Measurements from ENCODE around the gene SSTR1. TPM values are rescaled to one million over a fixed set of nuclear protein-coding genes. Genes with fewer than 3 reads are reported as not detected.

Gene SSTR1
- total RNA-seq, 1 donor from 2014 or later, result not detected

GRCh38 chr14:38255673-38256532 lies 48.2 kb downstream of the SSTR1 start, which contains the start of gene CLEC14A:
Gene CLEC14A (minus strand): TSS chr14:38256093. CDS start chr14:38256022, 71 bp downstream.
- Mint-ChIP-seq H3K4me3 (ENCODE audit: unreplicated experiment) (peak within 1 kb of the TSS; percentile 38), H3K27me3 (ENCODE audit: unreplicated experiment) (peaks cover 31% of the 10 kb centered on the region), H3K27ac (ENCODE audit: unreplicated experiment) (no peak within 1 kb of the TSS), H3K4me1 (ENCODE audit: unreplicated experiment) (peaks cover 5% of the 10 kb centered on the region), H3K9me3 (ENCODE audit: unreplicated experiment) (no peaks in the 10 kb centered on the region), H3K36me3 (ENCODE audit: unreplicated experiment) (no peaks in the 10 kb centered on the region)
- TF ChIP-seq CTCF (IDR thresholded peaks at IDR 0.05), result no peak
- no peak for DNase-seq (ENCODE audit: extremely low spot score, unreplicated experiment)

DNA sequence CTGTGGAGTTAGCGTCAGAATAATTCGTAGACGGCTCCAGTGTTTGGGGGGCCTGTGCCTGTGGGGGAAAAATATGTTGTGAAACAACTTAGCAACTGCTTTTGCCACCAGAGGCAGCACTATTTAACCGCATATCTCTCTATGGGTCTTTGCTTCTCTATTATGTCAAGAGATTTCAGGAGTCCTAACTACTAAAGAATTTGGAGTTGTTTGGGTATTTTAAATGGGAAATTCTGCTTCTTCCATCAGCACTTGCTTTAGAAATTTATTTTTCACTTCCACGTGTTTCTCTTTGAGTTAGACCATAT lies 48.8 kb downstream of the SSTR1 start:
- Mint-ChIP-seq H3K4me1 (ENCODE audit: unreplicated experiment) (peaks cover 5% of the 10 kb centered on the region), H3K27ac (ENCODE audit: unreplicated experiment) (no peak overlapping the region), H3K4me3 (ENCODE audit: unreplicated experiment) (no peak overlapping the region), H3K36me3 (ENCODE audit: unreplicated experiment) (no peaks in the 10 kb centered on the region), H3K27me3 (ENCODE audit: unreplicated experiment) (peaks cover 29% of the 10 kb centered on the region), H3K9me3 (ENCODE audit: unreplicated experiment) (no peaks in the 10 kb centered on the region)
- DNase-seq (ENCODE audit: extremely low spot score, unreplicated experiment), result no peak
- TF ChIP-seq CTCF (IDR thresholded peaks at IDR 0.05), result peak; percentile 17

DNA sequence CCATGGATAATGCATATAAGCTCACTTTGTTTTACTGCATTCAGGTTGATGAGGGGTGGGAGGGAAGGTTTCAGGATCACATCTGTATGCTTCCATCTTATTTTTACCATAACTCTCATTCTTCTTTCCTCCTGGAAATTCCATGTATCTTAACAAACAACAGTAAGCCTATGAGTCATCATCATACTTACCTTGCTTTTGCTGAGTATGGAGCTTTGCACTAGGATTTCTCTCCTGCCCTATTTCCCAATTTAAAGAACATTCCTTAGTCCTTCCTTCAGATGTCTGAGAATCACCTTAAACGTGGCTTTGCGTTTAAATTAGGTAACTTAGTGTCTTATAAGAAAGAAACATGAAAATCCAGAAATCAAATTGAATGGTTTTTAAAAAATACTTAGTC lies 49.8 kb downstream of the SSTR1 start:
- no peak for TF ChIP-seq CTCF (IDR thresholded peaks at IDR 0.05)
- H3K4me1 Mint-ChIP-seq (ENCODE audit: unreplicated experiment), result peaks cover 5% of the 10 kb centered on the region
- DNase-seq (ENCODE audit: extremely low spot score, unreplicated experiment), result no peak
- no peak overlapping the region for H3K4me3 Mint-ChIP-seq (ENCODE audit: unreplicated experiment)
- H3K36me3 Mint-ChIP-seq (ENCODE audit: unreplicated experiment), result no peaks in the 10 kb centered on the region
- no peak overlapping the region for H3K27ac Mint-ChIP-seq (ENCODE audit: unreplicated experiment)
- peaks cover 8% of the 10 kb centered on the region for H3K9me3 Mint-ChIP-seq (ENCODE audit: unreplicated experiment)
- H3K27me3 Mint-ChIP-seq (ENCODE audit: unreplicated experiment), result peaks cover 26% of the 10 kb centered on the region

- Mint-ChIP-seq H3K4me1 (ENCODE audit: unreplicated experiment) (no peaks in the 10 kb centered on the region), H3K4me3 (ENCODE audit: unreplicated experiment) (no peak overlapping the region), H3K27ac (ENCODE audit: unreplicated experiment) (no peak overlapping the region), H3K9me3 (ENCODE audit: unreplicated experiment) (peaks cover 23% of the 10 kb centered on the region), H3K36me3 (ENCODE audit: unreplicated experiment) (no peaks in the 10 kb centered on the region), H3K27me3 (ENCODE audit: unreplicated experiment) (peaks cover 9% of the 10 kb centered on the region)
- no peak for DNase-seq (ENCODE audit: extremely low spot score, unreplicated experiment)
- TF ChIP-seq CTCF (IDR thresholded peaks at IDR 0.05), result no peak
Measured at GRCh38 chr14:38261620-38262019, 53.9 kb downstream of the SSTR1 start.

Other genes starting within 250 kb of the SSTR1 start
- not detected in 2 replicates for gene CLEC14A, start 48.2 kb downstream of the SSTR1 start, total RNA-seq

All from osteocyte (in vitro differentiated cells).